WTC11 (cell line): Measurements from ENCODE around the gene SUPT16H. TPM values are rescaled to one million over a fixed set of nuclear protein-coding genes. Genes with fewer than 3 reads are reported as not detected.

Experiments used
- ATAC-seq: fragments of 200-7000 bp; cut with Tn5 transposase; 2 replicates; pipeline ENCODE4 v1.10.0; 2021; ENCODE audit warnings: mild to moderate bottlenecking, moderate library complexity
- CTCF ChIA-PET: fragments of 300-600 bp; sonication (Branson Sonifier 250); formaldehyde crosslinking; loops from one replicate; lab custom pipeline; 2021; ENCODE audit warnings: antibody characterized with exemption; lab: Charles Lee
- POLR2A ChIA-PET: fragments of 350-600 bp; sonication (Branson Sonifier 250); formaldehyde crosslinking; loops from one replicate; lab custom pipeline; 2021; ENCODE audit warnings: antibody characterized with exemption; lab: Charles Lee
- DNase-seq: peaks from one replicate; pipeline ENCODE4 v3.0.0; 2021; ENCODE audit warnings: low spot score
- H3K27ac Mint-ChIP-seq: 2 replicates; pipeline ENCODE4 v1.8.0; 2021; ENCODE audit warnings: mixed read lengths
- H3K27me3 Mint-ChIP-seq: 2 replicates; pipeline ENCODE4 v1.8.0; 2021; ENCODE audit warnings: low read depth, mild to moderate bottlenecking, moderate library complexity, mixed read lengths
- H3K36me3 Mint-ChIP-seq: 2 replicates; pipeline ENCODE4 v1.8.0; 2021; ENCODE audit warnings: mixed read lengths
- H3K4me1 Mint-ChIP-seq: 2 replicates; pipeline ENCODE4 v1.8.0; 2022; ENCODE audit warnings: mixed read lengths
- H3K4me3 Mint-ChIP-seq: 2 replicates; pipeline ENCODE4 v1.8.0; 2021; ENCODE audit warnings: mild to moderate bottlenecking, moderate library complexity, mixed read lengths
- H3K9me3 Mint-ChIP-seq: 2 replicates; pipeline ENCODE4 v1.8.0; 2021; ENCODE audit warnings: mixed read lengths
- ATF1 ChIP-seq: sonication (generic); formaldehyde crosslinking; IDR thresholded peaks from 2 replicates; pipeline ENCODE4 v1.8.1; 2023; ENCODE audit warnings: mild to moderate bottlenecking, moderate library complexity, missing genetic modification reagents
- ATF2 ChIP-seq: sonication (generic); formaldehyde crosslinking; IDR thresholded peaks from 2 replicates; pipeline ENCODE4 v1.8.1; 2022; ENCODE audit warnings: low read depth, missing genetic modification reagents, borderline replicate concordance
- E2F4 ChIP-seq: sonication (generic); formaldehyde crosslinking; IDR thresholded peaks from 2 replicates; pipeline ENCODE4 v1.8.1; 2022; ENCODE audit warnings: low read depth, mild to moderate bottlenecking, moderate library complexity, missing genetic modification reagents, borderline replicate concordance
- EMX1 ChIP-seq: fragments of 250-450 bp; sonication (Bioruptor Pico); IDR thresholded peaks from 2 replicates; pipeline ENCODE4 v1.8.0; 2021; ENCODE audit warnings: mild to moderate bottlenecking
- GRHL2 ChIP-seq: fragments of 250-450 bp; sonication (Bioruptor Pico); IDR thresholded peaks from 2 replicates; pipeline ENCODE4 v1.8.0; 2022; ENCODE audit warnings: mild to moderate bottlenecking, moderate library complexity; ENCODE audit not compliant: insufficient replicate concordance, severe bottlenecking
- MYBL2 ChIP-seq: sonication (generic); formaldehyde crosslinking; IDR thresholded peaks from 2 replicates; pipeline ENCODE4 v1.8.1; 2023; ENCODE audit warnings: mild to moderate bottlenecking, moderate library complexity, missing genetic modification reagents
- NFYB ChIP-seq: sonication (generic); formaldehyde crosslinking; conservative IDR thresholded peaks from 2 replicates; pipeline ENCODE4 v1.8.0; 2022; ENCODE audit warnings: low read depth, missing genetic modification reagents
- NR3C1 ChIP-seq: sonication (generic); formaldehyde crosslinking; conservative IDR thresholded peaks from 2 replicates; pipeline ENCODE4 v1.8.1; 2023; ENCODE audit warnings: low read depth, mild to moderate bottlenecking, missing genetic modification reagents
- SMAD3 ChIP-seq: sonication (generic); formaldehyde crosslinking; IDR thresholded peaks from 2 replicates; pipeline ENCODE4 v1.8.0; 2022; ENCODE audit warnings: missing genetic modification reagents, mild to moderate bottlenecking, borderline replicate concordance
- SOX15 ChIP-seq: fragments of 250-450 bp; sonication (Bioruptor Pico); IDR thresholded peaks from 2 replicates; pipeline ENCODE4 v1.9.0; 2021; ENCODE audit warnings: mild to moderate bottlenecking
- SP1 ChIP-seq: sonication (generic); formaldehyde crosslinking; conservative IDR thresholded peaks from 2 replicates; pipeline ENCODE4 v1.8.1; 2022; ENCODE audit warnings: missing genetic modification reagents
- TEAD4 ChIP-seq: sonication (generic); formaldehyde crosslinking; IDR thresholded peaks from 2 replicates; pipeline ENCODE4 v1.8.0; 2022; ENCODE audit warnings: mild to moderate bottlenecking, missing genetic modification reagents
- ZNF138 ChIP-seq: sonication (generic); formaldehyde crosslinking; conservative IDR thresholded peaks from 2 replicates; pipeline ENCODE4 v1.8.1; 2022; ENCODE audit warnings: mild to moderate bottlenecking, moderate library complexity, missing genetic modification reagents
- ZNF232 ChIP-seq: sonication (generic); formaldehyde crosslinking; IDR thresholded peaks from 2 replicates; pipeline ENCODE4 v1.8.0; 2022; ENCODE audit warnings: mild to moderate bottlenecking, missing genetic modification reagents
- ZNF263 ChIP-seq: sonication (generic); formaldehyde crosslinking; IDR thresholded peaks from 2 replicates; pipeline ENCODE4 v1.8.1; 2022; ENCODE audit warnings: low read depth, mild to moderate bottlenecking, moderate library complexity, missing genetic modification reagents
- ZNF416 ChIP-seq: fragments of 250-450 bp; sonication (Bioruptor Pico); IDR thresholded peaks from 2 replicates; pipeline ENCODE4 v1.9.0; 2021; ENCODE audit warnings: mild to moderate bottlenecking, inconsistent platforms
- ZNF671 ChIP-seq: fragments of 250-450 bp; sonication (Bioruptor Pico); IDR thresholded peaks from 2 replicates; pipeline ENCODE4 v1.8.0; 2021; ENCODE audit warnings: mild to moderate bottlenecking
- total RNA-seq: library from RNA; stranded (reverse); gene quantifications from 3 replicates; pipeline ENCODE4 v1.2.3, GENCODE V29; 2021
- TF ChIP-seq, protein P1 (sequence below): sonication (generic); formaldehyde crosslinking; IDR thresholded peaks from 2 replicates; pipeline ENCODE4 v1.8.1; 2023; ENCODE audit warnings: mild to moderate bottlenecking, missing genetic modification reagents, moderate library complexity
- TF ChIP-seq, protein P2 (sequence below): fragments of 250-450 bp; sonication (Bioruptor Pico); IDR thresholded peaks from 2 replicates; pipeline ENCODE4 v1.9.0; 2021; ENCODE audit warnings: mild to moderate bottlenecking
- TF ChIP-seq, protein P3 (sequence below): fragments of 250-450 bp; sonication (Bioruptor Pico); IDR thresholded peaks from 2 replicates; pipeline ENCODE4 v1.9.0; 2021; ENCODE audit warnings: mild to moderate bottlenecking, borderline replicate concordance
- TF ChIP-seq, protein P4 (sequence below): sonication (generic); formaldehyde crosslinking; IDR thresholded peaks from 2 replicates; pipeline ENCODE4 v1.8.1; 2023; ENCODE audit warnings: mild to moderate bottlenecking, missing genetic modification reagents, borderline replicate concordance

SUPT16H gene
- total RNA-seq, 1 experiment from 2014 or later = 178 TPM

GRCh38 chr14:21398901-21399300 is 15.1 kb upstream of the SUPT16H start:
- H3K27me3 Mint-ChIP-seq = no peaks in the 10 kb centered on the region
- no peak for TF ChIP-seq E2F4 (CRISPR knock-in tag)
- no peak for TF ChIP-seq ATF1 (CRISPR knock-in tag)
- TF ChIP-seq, protein P1, sequence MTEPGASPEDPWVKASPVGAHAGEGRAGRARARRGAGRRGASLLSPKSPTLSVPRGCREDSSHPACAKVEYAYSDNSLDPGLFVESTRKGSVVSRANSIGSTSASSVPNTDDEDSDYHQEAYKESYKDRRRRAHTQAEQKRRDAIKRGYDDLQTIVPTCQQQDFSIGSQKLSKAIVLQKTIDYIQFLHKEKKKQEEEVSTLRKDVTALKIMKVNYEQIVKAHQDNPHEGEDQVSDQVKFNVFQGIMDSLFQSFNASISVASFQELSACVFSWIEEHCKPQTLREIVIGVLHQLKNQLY (CRISPR knock-in tag) = no peak
- no peak for TF ChIP-seq EMX1 (CRISPR knock-in tag)
- TF ChIP-seq ZNF138 (CRISPR knock-in tag) = no peak
- TF ChIP-seq ZNF232 (CRISPR knock-in tag) = no peak
- TF ChIP-seq NFYB (CRISPR knock-in tag) = no peak
- TF ChIP-seq ZNF263 = no peak
- no peak for TF ChIP-seq ATF2 (CRISPR knock-in tag)
- TF ChIP-seq GRHL2 = no peak
- no peak for TF ChIP-seq MYBL2 (CRISPR knock-in tag)
- TF ChIP-seq ZNF416 (CRISPR knock-in tag) = no peak
- no peak for TF ChIP-seq SOX15 (CRISPR knock-in tag)
- TF ChIP-seq, protein P2, sequence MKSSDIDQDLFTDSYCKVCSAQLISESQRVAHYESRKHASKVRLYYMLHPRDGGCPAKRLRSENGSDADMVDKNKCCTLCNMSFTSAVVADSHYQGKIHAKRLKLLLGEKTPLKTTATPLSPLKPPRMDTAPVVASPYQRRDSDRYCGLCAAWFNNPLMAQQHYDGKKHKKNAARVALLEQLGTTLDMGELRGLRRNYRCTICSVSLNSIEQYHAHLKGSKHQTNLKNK = no peak
- TF ChIP-seq ZNF671 (CRISPR knock-in tag) = no peak
- no peak for TF ChIP-seq SMAD3 (CRISPR knock-in tag)
- no peak for TF ChIP-seq TEAD4 (CRISPR knock-in tag)
- no peaks in the 10 kb centered on the region for H3K4me1 Mint-ChIP-seq
- H3K36me3 Mint-ChIP-seq = peaks cover 87% of the 10 kb centered on the region
- ATAC-seq (no peak), DNase-seq (no peak)
- H3K9me3 Mint-ChIP-seq = no peaks in the 10 kb centered on the region
- H3K27ac Mint-ChIP-seq = no peak overlapping the region
- H3K4me3 Mint-ChIP-seq = no peak overlapping the region
- CTCF ChIA-PET = no interaction called here
- POLR2A ChIA-PET = no interaction called here

GRCh38 chr14:21395450-21395849 is 11.6 kb upstream of the SUPT16H start:
- DNase-seq (no peak), ATAC-seq (no peak)
- Mint-ChIP-seq H3K4me1 (no peaks in the 10 kb centered on the region), H3K9me3 (no peaks in the 10 kb centered on the region), H3K27ac (no peak overlapping the region), H3K36me3 (peaks cover 87% of the 10 kb centered on the region), H3K27me3 (no peaks in the 10 kb centered on the region), H3K4me3 (no peak overlapping the region)
- CTCF ChIA-PET = no interaction called here
- no peak for TF ChIP-seq SP1 (CRISPR knock-in tag)
- POLR2A ChIA-PET = interaction anchor here (0.6 kb wide), 1 partner anchor 120 kb away, joined by 11 read pairs; no protein-coding TSS in a partner anchor

DNA sequence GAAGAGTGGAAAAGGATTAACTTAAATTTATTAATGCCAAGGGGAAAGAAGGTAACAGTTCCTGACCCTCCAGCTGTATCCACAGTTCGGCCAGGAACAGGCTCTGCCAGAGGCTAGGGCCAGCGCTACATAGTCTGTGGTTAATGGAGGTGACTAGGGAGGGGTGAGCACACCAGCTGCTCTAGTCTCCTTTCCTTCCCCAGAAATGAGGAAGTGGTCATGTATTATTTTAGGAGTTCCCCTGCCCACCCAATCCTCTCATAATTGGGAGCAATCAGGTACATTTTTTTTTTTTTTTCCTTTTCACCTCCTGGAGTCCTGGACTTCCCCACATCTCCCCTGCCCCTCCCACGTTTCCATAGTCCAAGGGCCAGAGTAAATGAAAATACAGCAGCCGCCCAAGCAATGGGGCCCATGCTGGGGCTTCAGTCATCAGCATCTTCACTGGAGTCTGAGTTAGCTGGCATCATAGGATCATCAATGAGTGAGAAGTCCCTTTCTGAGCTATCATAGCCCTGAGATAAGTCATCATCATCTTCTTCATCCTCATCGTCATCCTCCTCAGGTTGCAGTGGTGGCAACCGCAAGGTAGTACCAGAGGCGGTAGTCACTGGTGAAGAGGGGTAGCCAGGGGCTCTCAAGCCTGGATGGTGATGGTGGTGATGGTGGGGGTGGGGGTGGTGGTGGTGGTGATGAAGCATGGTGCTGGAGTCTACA is 1.5 kb upstream of the SUPT16H start:
- no peaks in the 10 kb centered on the region for H3K9me3 Mint-ChIP-seq
- DNase-seq = no peak
- H3K27ac Mint-ChIP-seq = no peak overlapping the region
- ATAC-seq = no peak
- H3K36me3 Mint-ChIP-seq = peaks cover 39% of the 10 kb centered on the region
- POLR2A ChIA-PET = no interaction called here
- CTCF ChIA-PET = interaction anchor here (1.1 kb wide), 1 partner anchor 92 kb away, joined by 3 read pairs; no protein-coding TSS in a partner anchor
- no peaks in the 10 kb centered on the region for H3K27me3 Mint-ChIP-seq
- H3K4me1 Mint-ChIP-seq = peaks cover 18% of the 10 kb centered on the region
- H3K4me3 Mint-ChIP-seq = peak overlapping the region; percentile 100
- TF ChIP-seq, protein P3, sequence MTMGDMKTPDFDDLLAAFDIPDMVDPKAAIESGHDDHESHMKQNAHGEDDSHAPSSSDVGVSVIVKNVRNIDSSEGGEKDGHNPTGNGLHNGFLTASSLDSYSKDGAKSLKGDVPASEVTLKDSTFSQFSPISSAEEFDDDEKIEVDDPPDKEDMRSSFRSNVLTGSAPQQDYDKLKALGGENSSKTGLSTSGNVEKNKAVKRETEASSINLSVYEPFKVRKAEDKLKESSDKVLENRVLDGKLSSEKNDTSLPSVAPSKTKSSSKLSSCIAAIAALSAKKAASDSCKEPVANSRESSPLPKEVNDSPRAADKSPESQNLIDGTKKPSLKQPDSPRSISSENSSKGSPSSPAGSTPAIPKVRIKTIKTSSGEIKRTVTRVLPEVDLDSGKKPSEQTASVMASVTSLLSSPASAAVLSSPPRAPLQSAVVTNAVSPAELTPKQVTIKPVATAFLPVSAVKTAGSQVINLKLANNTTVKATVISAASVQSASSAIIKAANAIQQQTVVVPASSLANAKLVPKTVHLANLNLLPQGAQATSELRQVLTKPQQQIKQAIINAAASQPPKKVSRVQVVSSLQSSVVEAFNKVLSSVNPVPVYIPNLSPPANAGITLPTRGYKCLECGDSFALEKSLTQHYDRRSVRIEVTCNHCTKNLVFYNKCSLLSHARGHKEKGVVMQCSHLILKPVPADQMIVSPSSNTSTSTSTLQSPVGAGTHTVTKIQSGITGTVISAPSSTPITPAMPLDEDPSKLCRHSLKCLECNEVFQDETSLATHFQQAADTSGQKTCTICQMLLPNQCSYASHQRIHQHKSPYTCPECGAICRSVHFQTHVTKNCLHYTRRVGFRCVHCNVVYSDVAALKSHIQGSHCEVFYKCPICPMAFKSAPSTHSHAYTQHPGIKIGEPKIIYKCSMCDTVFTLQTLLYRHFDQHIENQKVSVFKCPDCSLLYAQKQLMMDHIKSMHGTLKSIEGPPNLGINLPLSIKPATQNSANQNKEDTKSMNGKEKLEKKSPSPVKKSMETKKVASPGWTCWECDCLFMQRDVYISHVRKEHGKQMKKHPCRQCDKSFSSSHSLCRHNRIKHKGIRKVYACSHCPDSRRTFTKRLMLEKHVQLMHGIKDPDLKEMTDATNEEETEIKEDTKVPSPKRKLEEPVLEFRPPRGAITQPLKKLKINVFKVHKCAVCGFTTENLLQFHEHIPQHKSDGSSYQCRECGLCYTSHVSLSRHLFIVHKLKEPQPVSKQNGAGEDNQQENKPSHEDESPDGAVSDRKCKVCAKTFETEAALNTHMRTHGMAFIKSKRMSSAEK = no peak
- TF ChIP-seq NR3C1 (CRISPR knock-in tag) = no peak
- TF ChIP-seq, protein P4, sequence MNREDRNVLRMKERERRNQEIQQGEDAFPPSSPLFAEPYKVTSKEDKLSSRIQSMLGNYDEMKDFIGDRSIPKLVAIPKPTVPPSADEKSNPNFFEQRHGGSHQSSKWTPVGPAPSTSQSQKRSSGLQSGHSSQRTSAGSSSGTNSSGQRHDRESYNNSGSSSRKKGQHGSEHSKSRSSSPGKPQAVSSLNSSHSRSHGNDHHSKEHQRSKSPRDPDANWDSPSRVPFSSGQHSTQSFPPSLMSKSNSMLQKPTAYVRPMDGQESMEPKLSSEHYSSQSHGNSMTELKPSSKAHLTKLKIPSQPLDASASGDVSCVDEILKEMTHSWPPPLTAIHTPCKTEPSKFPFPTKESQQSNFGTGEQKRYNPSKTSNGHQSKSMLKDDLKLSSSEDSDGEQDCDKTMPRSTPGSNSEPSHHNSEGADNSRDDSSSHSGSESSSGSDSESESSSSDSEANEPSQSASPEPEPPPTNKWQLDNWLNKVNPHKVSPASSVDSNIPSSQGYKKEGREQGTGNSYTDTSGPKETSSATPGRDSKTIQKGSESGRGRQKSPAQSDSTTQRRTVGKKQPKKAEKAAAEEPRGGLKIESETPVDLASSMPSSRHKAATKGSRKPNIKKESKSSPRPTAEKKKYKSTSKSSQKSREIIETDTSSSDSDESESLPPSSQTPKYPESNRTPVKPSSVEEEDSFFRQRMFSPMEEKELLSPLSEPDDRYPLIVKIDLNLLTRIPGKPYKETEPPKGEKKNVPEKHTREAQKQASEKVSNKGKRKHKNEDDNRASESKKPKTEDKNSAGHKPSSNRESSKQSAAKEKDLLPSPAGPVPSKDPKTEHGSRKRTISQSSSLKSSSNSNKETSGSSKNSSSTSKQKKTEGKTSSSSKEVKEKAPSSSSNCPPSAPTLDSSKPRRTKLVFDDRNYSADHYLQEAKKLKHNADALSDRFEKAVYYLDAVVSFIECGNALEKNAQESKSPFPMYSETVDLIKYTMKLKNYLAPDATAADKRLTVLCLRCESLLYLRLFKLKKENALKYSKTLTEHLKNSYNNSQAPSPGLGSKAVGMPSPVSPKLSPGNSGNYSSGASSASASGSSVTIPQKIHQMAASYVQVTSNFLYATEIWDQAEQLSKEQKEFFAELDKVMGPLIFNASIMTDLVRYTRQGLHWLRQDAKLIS (CRISPR knock-in tag) = no peak
